ENCODE measurements around the gene ALOX12B.

The ALOX12B gene

DNA sequence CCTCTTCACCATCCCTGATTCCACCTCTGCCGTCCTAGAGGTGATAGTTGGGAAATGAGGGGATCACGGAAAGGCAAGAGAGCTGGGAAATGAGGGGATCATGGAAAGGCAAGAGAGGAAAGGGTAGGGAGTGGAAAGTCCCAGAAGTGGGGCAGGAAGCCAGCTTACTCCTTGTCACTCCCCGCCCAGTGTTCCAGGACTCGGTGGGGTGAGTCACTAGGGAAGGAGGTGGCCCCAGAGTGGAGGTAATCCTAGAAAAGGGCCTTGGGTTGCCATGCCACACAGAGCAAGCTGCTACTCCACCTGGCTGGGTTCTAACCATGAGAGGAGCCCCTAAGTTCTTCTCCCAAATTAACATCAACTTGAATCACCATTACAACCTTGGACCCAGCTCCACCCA lies 16.0 kb upstream of the ALOX12B start:
- no peak overlapping the region for H3K4me3 ChIP-seq (ENCODE audit: extremely low read depth, insufficient read depth, low read length, poor library complexity, severe bottlenecking)
- H3K36me3 ChIP-seq (ENCODE audit: control insufficient read depth, insufficient read depth, low read length) = no peaks in the 10 kb centered on the region
- H3K4me1 ChIP-seq (ENCODE audit: control insufficient read depth, insufficient read depth, low read length, poor library complexity, severe bottlenecking) = peaks cover 5% of the 10 kb centered on the region
- 81 to 100% methylated on average over 1 to 3 of the region's 4 CpGs for WGBS, 2 experiments (ENCODE audit: insufficient coverage in 2 of 2)
- H3K9me3 ChIP-seq (ENCODE audit: control insufficient read depth, low read length) = no peaks in the 10 kb centered on the region
- H3K27ac ChIP-seq (ENCODE audit: low read depth, low read length, severe bottlenecking) = no peak overlapping the region

DNA sequence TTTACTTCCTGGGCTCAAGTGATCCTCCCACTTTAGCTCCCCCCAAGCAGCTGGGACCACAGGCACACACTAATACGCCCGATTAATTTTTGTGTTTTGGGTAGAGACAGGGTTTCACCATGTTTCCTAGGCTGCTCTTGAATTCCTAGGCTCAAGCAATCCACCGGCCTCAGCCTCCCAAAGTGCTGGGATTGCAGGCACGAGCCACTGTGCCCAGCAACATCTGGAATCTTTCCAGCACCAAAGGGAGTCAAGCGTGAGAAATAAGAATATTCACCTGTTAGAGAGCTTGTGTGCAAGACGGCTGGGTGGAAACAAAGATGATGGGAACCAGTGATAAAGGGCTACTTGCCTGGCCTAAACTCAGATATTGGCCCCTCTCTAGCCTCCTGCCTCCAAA lies 14.2 kb upstream of the ALOX12B start:
- H3K27ac ChIP-seq (ENCODE audit: low read depth, low read length, severe bottlenecking) = no peak overlapping the region
- no peaks in the 10 kb centered on the region for H3K36me3 ChIP-seq (ENCODE audit: control insufficient read depth, insufficient read depth, low read length)
- no peaks in the 10 kb centered on the region for H3K9me3 ChIP-seq (ENCODE audit: control insufficient read depth, low read length)
- H3K4me1 ChIP-seq (ENCODE audit: control insufficient read depth, insufficient read depth, low read length, poor library complexity, severe bottlenecking) = peaks cover 5% of the 10 kb centered on the region
- H3K4me3 ChIP-seq (ENCODE audit: extremely low read depth, insufficient read depth, low read length, poor library complexity, severe bottlenecking) = no peak overlapping the region
- WGBS, 2 experiments (ENCODE audit: insufficient coverage in 2 of 2) = 92 to 100% methylated on average over 3 to 4 of the region's 6 CpGs

DNA sequence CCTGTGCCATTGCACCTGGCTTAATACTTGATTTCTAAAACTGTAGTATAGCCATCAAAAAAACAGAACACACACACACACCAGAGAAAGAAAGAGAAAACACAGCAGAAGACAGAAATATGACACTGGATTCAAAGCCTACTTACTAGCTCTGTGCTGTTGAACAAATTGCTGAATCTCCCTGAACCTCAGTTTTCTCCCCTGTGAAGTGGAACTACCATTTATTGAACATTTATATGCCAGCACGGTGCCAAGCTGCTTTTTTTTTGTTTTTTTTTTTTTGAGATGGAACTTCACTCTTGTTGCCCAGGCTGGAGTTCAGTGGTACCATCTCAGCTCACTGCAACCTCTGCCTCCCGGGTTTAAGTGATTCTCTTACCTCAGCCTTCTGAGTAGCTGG lies 13.2 kb upstream of the ALOX12B start:
- Histone ChIP-seq H3K27ac (ENCODE audit: low read depth, low read length, severe bottlenecking) (no peak overlapping the region), H3K36me3 (ENCODE audit: control insufficient read depth, insufficient read depth, low read length) (no peaks in the 10 kb centered on the region), H3K4me3 (ENCODE audit: extremely low read depth, insufficient read depth, low read length, poor library complexity, severe bottlenecking) (no peak overlapping the region), H3K4me1 (ENCODE audit: control insufficient read depth, insufficient read depth, low read length, poor library complexity, severe bottlenecking) (no peaks in the 10 kb centered on the region), H3K9me3 (ENCODE audit: control insufficient read depth, low read length) (no peaks in the 10 kb centered on the region)
- WGBS, 2 experiments (ENCODE audit: insufficient coverage in 2 of 2) = 83 to 90% methylated on average over 1 to 2 of the region's 2 CpGs

DNA sequence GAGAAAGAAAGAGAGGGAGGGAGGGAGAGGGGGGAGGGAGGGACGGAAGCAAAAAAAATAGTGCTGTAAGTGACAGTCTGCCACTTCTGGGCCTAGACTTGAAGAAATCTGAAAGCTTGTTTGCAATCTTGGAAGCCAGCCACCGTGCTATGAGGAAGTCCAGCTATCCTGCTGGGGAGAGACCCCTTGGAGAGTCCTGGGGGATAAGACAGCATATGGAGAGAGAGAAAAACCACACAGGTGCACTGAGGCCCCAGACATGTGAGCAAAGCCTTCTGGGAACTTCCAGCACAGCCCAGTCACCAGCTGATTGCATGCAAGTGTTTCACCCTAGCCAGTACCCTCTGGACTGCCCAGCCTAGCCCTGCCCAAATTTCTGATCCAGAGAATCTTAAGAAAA lies 12.6 kb upstream of the ALOX12B start:
- 67 to 83% methylated on average over 2 of the region's 2 CpGs for WGBS, 2 experiments (ENCODE audit: insufficient coverage in 2 of 2)
- Histone ChIP-seq H3K36me3 (ENCODE audit: control insufficient read depth, insufficient read depth, low read length) (no peaks in the 10 kb centered on the region), H3K4me1 (ENCODE audit: control insufficient read depth, insufficient read depth, low read length, poor library complexity, severe bottlenecking) (no peaks in the 10 kb centered on the region), H3K4me3 (ENCODE audit: extremely low read depth, insufficient read depth, low read length, poor library complexity, severe bottlenecking) (no peak overlapping the region), H3K27ac (ENCODE audit: low read depth, low read length, severe bottlenecking) (no peak overlapping the region), H3K9me3 (ENCODE audit: control insufficient read depth, low read length) (no peaks in the 10 kb centered on the region)

DNA sequence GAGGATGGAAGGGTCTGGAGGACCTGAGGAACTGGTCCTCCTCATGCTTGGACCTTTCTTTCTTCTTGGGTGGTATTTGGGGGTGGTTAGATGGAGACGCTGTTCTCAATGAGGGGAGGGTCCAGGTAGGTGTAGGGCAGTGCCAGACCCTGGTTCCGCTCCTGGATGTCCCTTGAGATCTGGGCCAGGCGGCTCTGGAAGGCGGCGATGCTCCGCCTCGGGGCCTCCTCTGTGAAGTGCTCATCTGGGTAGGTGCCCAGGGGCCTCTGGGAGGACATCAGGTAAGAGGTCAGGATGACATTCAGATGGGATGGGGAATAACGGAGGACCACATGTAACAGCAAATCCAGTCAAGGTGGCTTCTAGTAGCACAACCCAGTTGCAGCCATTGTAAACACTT lies 9.0 kb upstream of the ALOX12B start:
- no peak overlapping the region for H3K27ac ChIP-seq (ENCODE audit: low read depth, low read length, severe bottlenecking)
- no peak overlapping the region for H3K4me3 ChIP-seq (ENCODE audit: extremely low read depth, insufficient read depth, low read length, poor library complexity, severe bottlenecking)
- WGBS, 2 experiments (ENCODE audit: insufficient coverage in 2 of 2) = 91 to 93% methylated on average over 7 of the region's 8 CpGs
- H3K36me3 ChIP-seq (ENCODE audit: control insufficient read depth, insufficient read depth, low read length) = no peaks in the 10 kb centered on the region
- H3K4me1 ChIP-seq (ENCODE audit: control insufficient read depth, insufficient read depth, low read length, poor library complexity, severe bottlenecking) = no peaks in the 10 kb centered on the region
- H3K9me3 ChIP-seq (ENCODE audit: control insufficient read depth, low read length) = no peaks in the 10 kb centered on the region

DNA sequence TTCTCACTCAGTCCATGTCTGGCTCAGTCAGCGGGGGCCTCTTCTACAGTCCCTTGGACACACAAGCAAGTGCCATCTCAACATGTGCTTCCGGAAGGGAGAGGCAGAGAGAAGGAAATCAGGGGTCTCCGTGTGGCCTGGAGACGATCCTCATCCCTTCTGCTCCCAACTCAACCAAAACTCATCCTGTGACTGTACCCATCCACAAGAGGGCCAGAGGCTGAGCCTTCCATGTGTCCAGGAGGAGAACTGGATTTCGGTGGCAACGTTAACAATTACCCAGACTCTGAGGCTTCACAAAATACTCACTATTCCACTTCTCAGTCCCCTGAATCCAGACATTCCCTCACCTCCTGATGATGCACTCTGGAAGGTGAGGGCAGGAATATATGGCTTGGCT lies 7.8 kb upstream of the ALOX12B start:
- Histone ChIP-seq H3K36me3 (ENCODE audit: control insufficient read depth, insufficient read depth, low read length) (no peaks in the 10 kb centered on the region), H3K4me1 (ENCODE audit: control insufficient read depth, insufficient read depth, low read length, poor library complexity, severe bottlenecking) (no peaks in the 10 kb centered on the region), H3K9me3 (ENCODE audit: control insufficient read depth, low read length) (no peaks in the 10 kb centered on the region), H3K4me3 (ENCODE audit: extremely low read depth, insufficient read depth, low read length, poor library complexity, severe bottlenecking) (no peak overlapping the region), H3K27ac (ENCODE audit: low read depth, low read length, severe bottlenecking) (no peak overlapping the region)
- 70 to 73% methylated on average over 2 to 4 of the region's 6 CpGs for WGBS, 2 experiments (ENCODE audit: insufficient coverage in 2 of 2)

DNA sequence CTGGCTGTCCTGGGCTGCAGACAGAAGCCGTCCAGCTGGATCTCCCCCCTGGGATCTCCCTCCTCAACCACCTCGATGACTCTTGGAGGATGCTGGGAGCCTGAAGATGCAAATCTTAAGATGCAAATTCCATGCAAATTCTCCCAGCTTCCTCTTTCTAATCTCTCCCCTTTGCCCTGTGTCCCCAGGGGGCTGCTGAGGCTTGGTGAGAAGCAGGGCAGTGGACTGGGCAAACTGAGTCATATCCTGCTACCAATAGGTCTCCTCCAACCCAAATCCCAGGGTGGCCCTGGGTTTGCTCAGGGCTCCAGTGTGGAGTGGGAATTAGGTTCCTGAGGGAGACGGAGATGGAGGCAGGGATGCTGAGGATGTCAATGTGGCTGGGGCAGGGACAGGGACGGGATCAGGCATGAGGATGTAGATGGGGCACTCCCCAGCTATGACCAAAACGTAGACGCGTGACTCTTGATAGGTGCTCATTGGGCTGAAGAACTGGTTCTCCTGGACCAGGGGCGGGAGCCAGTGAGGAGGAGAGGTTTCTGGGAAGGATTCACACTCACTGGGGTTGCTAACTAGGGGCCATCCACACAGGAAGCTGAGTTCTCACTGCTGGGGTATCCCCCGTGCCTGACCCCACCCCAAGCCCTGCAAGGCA lies 3.6 kb upstream of the ALOX12B start:
- 65 to 77% methylated on average over 8 to 9 of the region's 9 CpGs for WGBS, 2 experiments (ENCODE audit: insufficient coverage in 2 of 2)
- H3K9me3 ChIP-seq (ENCODE audit: control insufficient read depth, low read length) = no peaks in the 10 kb centered on the region
- no peak overlapping the region for H3K4me3 ChIP-seq (ENCODE audit: extremely low read depth, insufficient read depth, low read length, poor library complexity, severe bottlenecking)
- H3K36me3 ChIP-seq (ENCODE audit: control insufficient read depth, insufficient read depth, low read length) = no peaks in the 10 kb centered on the region
- no peak overlapping the region for H3K27ac ChIP-seq (ENCODE audit: low read depth, low read length, severe bottlenecking)
- no peaks in the 10 kb centered on the region for H3K4me1 ChIP-seq (ENCODE audit: control insufficient read depth, insufficient read depth, low read length, poor library complexity, severe bottlenecking)

DNA sequence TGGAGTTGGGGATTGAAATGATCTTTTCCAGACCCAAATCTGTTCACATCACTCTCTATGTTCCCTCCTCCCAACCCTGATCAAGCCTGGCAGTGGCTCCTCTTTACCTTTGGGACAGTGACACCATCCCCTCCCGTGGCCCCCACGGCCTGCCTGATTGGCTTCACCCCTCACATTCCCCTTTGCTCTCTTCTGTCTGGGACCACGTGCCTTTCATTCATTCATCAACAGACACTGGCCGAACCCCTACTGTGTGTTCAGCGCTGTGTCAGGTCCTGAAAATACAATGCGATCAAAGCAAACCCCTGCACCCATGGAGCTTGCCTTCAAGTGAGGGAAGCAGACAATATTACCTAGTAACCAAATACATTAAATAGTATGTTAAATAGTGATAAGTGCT lies 2.2 kb upstream of the ALOX12B start:
- no peak overlapping the region for H3K27ac ChIP-seq (ENCODE audit: low read depth, low read length, severe bottlenecking)
- no peak overlapping the region for H3K4me3 ChIP-seq (ENCODE audit: extremely low read depth, insufficient read depth, low read length, poor library complexity, severe bottlenecking)
- H3K4me1 ChIP-seq (ENCODE audit: control insufficient read depth, insufficient read depth, low read length, poor library complexity, severe bottlenecking) = no peaks in the 10 kb centered on the region
- WGBS, 2 experiments (ENCODE audit: insufficient coverage in 2 of 2) = 50 to 72% methylated on average over 4 to 5 of the region's 6 CpGs
- no peaks in the 10 kb centered on the region for H3K9me3 ChIP-seq (ENCODE audit: control insufficient read depth, low read length)
- H3K36me3 ChIP-seq (ENCODE audit: control insufficient read depth, insufficient read depth, low read length) = no peaks in the 10 kb centered on the region

DNA sequence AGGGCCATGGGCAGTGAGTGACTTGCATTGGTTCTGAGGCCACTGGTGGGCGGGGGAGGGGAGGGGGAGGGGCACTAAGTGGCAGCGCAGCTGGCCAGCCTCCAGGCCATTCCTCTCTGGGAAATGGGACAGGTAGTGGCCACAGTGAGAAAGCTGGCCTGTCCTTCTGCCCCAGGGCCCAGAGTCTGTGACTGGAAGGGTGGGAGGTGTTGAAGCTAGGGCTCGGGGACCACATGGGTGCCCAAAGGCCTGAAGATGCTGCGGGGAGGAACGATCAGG lies 375 bp upstream of the ALOX12B start:
- WGBS, 2 experiments (ENCODE audit: insufficient coverage in 2 of 2) = 80 to 89% methylated on average over 2 to 4 of the region's 5 CpGs
- H3K36me3 ChIP-seq (ENCODE audit: control insufficient read depth, insufficient read depth, low read length) = no peaks in the 10 kb centered on the region
- H3K9me3 ChIP-seq (ENCODE audit: control insufficient read depth, low read length) = no peaks in the 10 kb centered on the region
- no peaks in the 10 kb centered on the region for H3K4me1 ChIP-seq (ENCODE audit: control insufficient read depth, insufficient read depth, low read length, poor library complexity, severe bottlenecking)
- H3K27ac ChIP-seq (ENCODE audit: low read depth, low read length, severe bottlenecking) = no peak overlapping the region
- no peak overlapping the region for H3K4me3 ChIP-seq (ENCODE audit: extremely low read depth, insufficient read depth, low read length, poor library complexity, severe bottlenecking)

DNA sequence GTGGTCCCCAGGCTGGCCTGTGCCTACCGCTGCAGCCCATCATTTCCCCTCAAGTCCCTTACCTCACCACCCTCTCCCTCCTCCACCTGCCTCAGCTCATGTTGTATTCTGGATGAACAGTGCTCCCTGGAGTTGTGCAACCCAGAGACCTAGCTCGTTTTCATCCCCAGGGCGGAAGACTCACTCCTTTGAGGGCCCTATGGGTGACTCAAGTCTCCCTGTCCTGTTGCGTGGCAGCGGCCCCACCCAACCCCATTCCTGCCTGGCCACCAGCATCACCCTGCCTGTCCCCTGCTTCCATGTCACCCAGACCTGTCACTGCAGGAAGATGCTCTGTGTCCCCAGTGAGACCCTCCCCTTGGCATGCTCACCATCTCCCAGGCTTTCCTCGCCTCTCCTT lies 3.3 kb downstream of the ALOX12B start:
- Histone ChIP-seq H3K4me3 (ENCODE audit: extremely low read depth, insufficient read depth, low read length, poor library complexity, severe bottlenecking) (no peak overlapping the region), H3K27ac (ENCODE audit: low read depth, low read length, severe bottlenecking) (no peak overlapping the region), H3K4me1 (ENCODE audit: control insufficient read depth, insufficient read depth, low read length, poor library complexity, severe bottlenecking) (no peaks in the 10 kb centered on the region), H3K36me3 (ENCODE audit: control insufficient read depth, insufficient read depth, low read length) (no peaks in the 10 kb centered on the region), H3K9me3 (ENCODE audit: control insufficient read depth, low read length) (no peaks in the 10 kb centered on the region)
- 80 to 88% methylated on average over 5 of the region's 6 CpGs for WGBS, 2 experiments (ENCODE audit: insufficient coverage in 2 of 2)

DNA sequence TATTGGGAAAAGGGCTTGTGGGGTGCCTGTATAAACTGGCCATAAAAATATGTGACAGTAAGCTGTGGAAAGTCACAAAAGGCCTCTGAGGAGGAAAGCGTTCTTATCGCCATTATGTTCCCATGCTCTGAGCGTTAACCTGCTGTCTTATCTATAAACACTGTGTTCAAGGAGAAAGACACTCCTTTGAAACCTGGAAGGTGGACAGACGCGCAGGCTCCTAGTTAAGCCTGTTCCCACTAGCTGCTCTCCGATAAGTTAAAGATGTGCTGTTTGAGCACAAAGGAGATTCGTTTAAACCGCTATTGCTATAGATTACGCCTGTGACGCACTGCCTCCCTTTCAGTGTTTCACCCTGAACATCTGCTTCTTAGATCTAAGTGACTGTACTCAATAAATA lies 5.2 kb downstream of the ALOX12B start:
- Histone ChIP-seq H3K9me3 (ENCODE audit: control insufficient read depth, low read length) (no peaks in the 10 kb centered on the region), H3K27ac (ENCODE audit: low read depth, low read length, severe bottlenecking) (no peak overlapping the region), H3K4me1 (ENCODE audit: control insufficient read depth, insufficient read depth, low read length, poor library complexity, severe bottlenecking) (no peaks in the 10 kb centered on the region), H3K4me3 (ENCODE audit: extremely low read depth, insufficient read depth, low read length, poor library complexity, severe bottlenecking) (no peak overlapping the region), H3K36me3 (ENCODE audit: control insufficient read depth, insufficient read depth, low read length) (no peaks in the 10 kb centered on the region)
- WGBS, 2 experiments (ENCODE audit: insufficient coverage in 2 of 2) = 97 to 98% methylated on average over 9 of the region's 10 CpGs
